H1 (cell line): ENCODE results near the gene ONECUT2. TPM values are rescaled to one million over a fixed set of nuclear protein-coding genes. Genes with fewer than 3 reads are reported as not detected.

ENCODE experiments used
- CTCF ChIA-PET: fragments of 300-600 bp; sonication (Branson Sonifier 250); formaldehyde crosslinking; loops from one replicate; lab custom pipeline; 2021; ENCODE audit not compliant: partially characterized antibody; lab: Charles Lee
- POLR2A ChIA-PET: fragments of 300-600 bp; sonication (Branson Sonifier 250); formaldehyde crosslinking; loops from one replicate; lab custom pipeline; 2021; ENCODE audit warnings: inconsistent platforms; ENCODE audit not compliant: partially characterized antibody; lab: Charles Lee
- DNase-seq, 2 experiments: peaks; one replicate each; pipeline versions ENCODE4 v3.0.0 to v3.0.0-alpha.2; 2010 to 2022; ENCODE audit warnings: low spot score in 2 of 2, low read depth in 1 of 2, mixed read lengths in 1 of 2
- FAIRE-seq: peaks from 2 replicates; lab custom pipeline; 2011; peaks lifted over from hg19 to GRCh38; lab: Jason Lieb, UNC
- H2AFZ ChIP-seq: 2 replicates; pipeline ENCODE4 v1.8.1; 2012; ENCODE audit warnings: low read length, inconsistent platforms
- H2AK5ac ChIP-seq: 2 replicates; pipeline ENCODE4 v1.6.1; 2013; ENCODE audit warnings: low read depth, low read length
- H2BK120ac ChIP-seq: replicated peaks from 2 replicates; pipeline ENCODE3; 2013; ENCODE audit warnings: low read depth, low read length, inconsistent platforms
- H2BK12ac ChIP-seq: 2 replicates; pipeline ENCODE4 v1.6.1; 2013; ENCODE audit warnings: low read depth, low read length
- H2BK15ac ChIP-seq: 2 replicates; pipeline ENCODE4 v1.6.1; 2013; ENCODE audit warnings: low read length
- H2BK20ac ChIP-seq: 2 replicates; pipeline ENCODE4 v1.6.1; 2013; ENCODE audit warnings: low read length
- H2BK5ac ChIP-seq: 2 replicates; pipeline ENCODE4 v1.6.1; 2013; ENCODE audit warnings: low read depth, low read length
- H3K14ac ChIP-seq: 2 replicates; pipeline ENCODE4 v1.6.1; 2013; ENCODE audit warnings: inconsistent platforms; ENCODE audit not compliant: insufficient read length
- H3K18ac ChIP-seq: 2 replicates; pipeline ENCODE4 v1.6.1; 2013; ENCODE audit warnings: low read length; ENCODE audit errors: extremely low read depth
- H3K23ac ChIP-seq: 2 replicates; pipeline ENCODE4 v1.6.1; 2013; ENCODE audit warnings: inconsistent platforms; ENCODE audit not compliant: insufficient read length
- H3K23me2 ChIP-seq: 2 replicates; pipeline ENCODE4 v1.6.1; 2013; ENCODE audit warnings: low read depth, low read length
- H3K27ac ChIP-seq: 2 replicates; pipeline ENCODE4 v1.6.1; 2011; ENCODE audit warnings: low read depth, low read length, inconsistent platforms
- H3K27me3 ChIP-seq, 4 experiments: replicated peaks in 1 of 4; 1 replicate in 1 of 4; 2 replicates in 3 of 4; pipeline versions ENCODE4 v1.6.1 to v1.8.1; 2011 to 2013; ENCODE audit warnings: low read length in 3 of 4, mild to moderate bottlenecking in 3 of 4, inconsistent platforms in 2 of 4, mixed read lengths in 2 of 4, moderate library complexity in 1 of 4; ENCODE audit not compliant: control insufficient read depth in 3 of 4, insufficient read depth in 3 of 4; ENCODE audit errors: extremely low read depth in 1 of 4
- H3K36me3 ChIP-seq, 4 experiments: 2 replicates each; pipeline versions ENCODE4 v1.6.1 to v1.8.1; 2011 to 2013; ENCODE audit warnings: mild to moderate bottlenecking in 4 of 4, low read length in 3 of 4, moderate library complexity in 2 of 4, control low read depth in 1 of 4, inconsistent platforms in 1 of 4; ENCODE audit not compliant: insufficient read depth in 4 of 4, control insufficient read depth in 2 of 4
- H3K4ac ChIP-seq: replicated peaks from 2 replicates; pipeline ENCODE3; 2013; ENCODE audit warnings: low read length, low read depth, mixed read lengths, inconsistent platforms; ENCODE audit not compliant: insufficient read length
- H3K4me1 ChIP-seq, 4 experiments: replicated peaks in 1 of 4; 1 replicate in 1 of 4; 2 replicates in 3 of 4; pipeline versions ENCODE4 v1.6.1 to v1.8.1; 2011 to 2013; ENCODE audit warnings: low read length in 3 of 4, inconsistent platforms in 2 of 4, mixed read lengths in 1 of 4; ENCODE audit not compliant: insufficient read depth in 4 of 4, control insufficient read depth in 3 of 4
- H3K4me2 ChIP-seq, 2 experiments: 2 replicates each; pipeline versions ENCODE4 v1.6.1 to v1.8.1; 2011 to 2013; ENCODE audit warnings: low read depth in 2 of 2, low read length in 2 of 2, control low read depth in 1 of 2, inconsistent platforms in 1 of 2, mild to moderate bottlenecking in 1 of 2; ENCODE audit not compliant: insufficient read depth in 1 of 2
- H3K4me3 ChIP-seq, 4 experiments: fragments of 200-600, 300-600 bp in 1 of 4; sonication (generic), shearing (Covaris generic), sonication (Bioruptor Twin) in 1 of 4; 2 replicates each; pipeline versions ENCODE4 v1.5.1 to v1.8.1; 2011 to 2016; ENCODE audit warnings: low read length in 4 of 4, low read depth in 3 of 4, control low read depth in 2 of 4, inconsistent platforms in 2 of 4, mild to moderate bottlenecking in 2 of 4, mixed read lengths in 1 of 4, moderate library complexity in 1 of 4; ENCODE audit not compliant: insufficient read depth in 2 of 4; ENCODE audit errors: extremely low read depth in 1 of 4
- H3K56ac ChIP-seq: replicated peaks from 2 replicates; pipeline ENCODE3; 2013; ENCODE audit warnings: low read depth, mild to moderate bottlenecking, mixed read lengths, low read length, inconsistent platforms; ENCODE audit not compliant: insufficient read length
- H3K79me1 ChIP-seq: 2 replicates; pipeline ENCODE4 v1.6.1; 2013; ENCODE audit warnings: low read depth, low read length, control low read depth
- H3K79me2 ChIP-seq, 2 experiments: 2 replicates each; pipeline versions ENCODE4 v1.6.1 to v1.8.1; 2012 to 2013; ENCODE audit warnings: low read length in 2 of 2, mild to moderate bottlenecking in 2 of 2, inconsistent platforms in 1 of 2; ENCODE audit not compliant: insufficient read depth in 2 of 2, control insufficient read depth in 1 of 2
- H3K9ac ChIP-seq, 4 experiments: replicated peaks in 1 of 4; 1 replicate in 1 of 4; 2 replicates in 3 of 4; pipeline versions ENCODE4 v1.6.1 to v1.8.1; 2011 to 2013; ENCODE audit warnings: low read depth in 3 of 4, low read length in 3 of 4, control low read depth in 2 of 4, mild to moderate bottlenecking in 2 of 4, moderate library complexity in 2 of 4, inconsistent platforms in 1 of 4; ENCODE audit errors: extremely low read depth in 1 of 4
- H3K9me3 ChIP-seq, 2 experiments: 2 replicates each; pipeline versions ENCODE4 v1.6.1 to v1.8.1; 2012 to 2013; ENCODE audit warnings: mild to moderate bottlenecking in 2 of 2, moderate library complexity in 2 of 2, control low read depth in 1 of 2, inconsistent platforms in 1 of 2, low read depth in 1 of 2, low read length in 1 of 2, mixed read lengths in 1 of 2; ENCODE audit not compliant: insufficient read depth in 2 of 2
- H4K20me1 ChIP-seq, 2 experiments: replicated peaks in 1 of 2; 2 replicates each; pipeline versions ENCODE3 to v1.8.1; 2011 to 2013; ENCODE audit warnings: inconsistent platforms in 2 of 2, low read length in 2 of 2, mild to moderate bottlenecking in 1 of 2; ENCODE audit not compliant: insufficient read depth in 2 of 2, control insufficient read depth in 1 of 2
- H4K5ac ChIP-seq: 2 replicates; pipeline ENCODE4 v1.6.1; 2013; ENCODE audit warnings: low read length, low read depth, mixed read lengths, inconsistent platforms; ENCODE audit not compliant: insufficient read length
- H4K8ac ChIP-seq: 2 replicates; pipeline ENCODE4 v1.8.0; 2013; ENCODE audit warnings: mild to moderate bottlenecking, moderate library complexity, low read length, inconsistent platforms; ENCODE audit not compliant: insufficient read depth; ENCODE audit errors: extremely low read depth
- H4K91ac ChIP-seq: replicated peaks from 2 replicates; pipeline ENCODE3; 2013; ENCODE audit warnings: low read length, mixed read lengths, inconsistent platforms; ENCODE audit not compliant: insufficient read length
- CBX8 ChIP-seq: fragments of 300-800, 300-1000 bp; sonication (generic); IDR thresholded peaks from 2 replicates; pipeline ENCODE4 v1.7.1; 2016; ENCODE audit warnings: low read depth, low read length, borderline replicate concordance
- EP300 ChIP-seq, 2 experiments: IDR thresholded peaks; 1 replicate in 1 of 2; 2 replicates in 1 of 2; pipeline ENCODE4 v1.6.1; 2011 to 2012; ENCODE audit warnings: low read depth in 2 of 2, low read length in 2 of 2, mild to moderate bottlenecking in 2 of 2, borderline replicate concordance in 1 of 2, inconsistent platforms in 1 of 2, moderate library complexity in 1 of 2
- EZH2 ChIP-seq: fragments of 200-600 bp; sonication (generic); IDR thresholded peaks from 2 replicates; pipeline ENCODE4 v1.7.1; 2012; ENCODE audit warnings: low read depth, mild to moderate bottlenecking, moderate library complexity, low read length, inconsistent platforms; ENCODE audit not compliant: severe bottlenecking
- SUZ12 ChIP-seq: fragments of 200-600 bp; sonication (generic); IDR thresholded peaks from 2 replicates; pipeline ENCODE4 v1.6.1; 2012; ENCODE audit warnings: mild to moderate bottlenecking, inconsistent platforms, low read length, moderate library complexity, mixed read lengths
- TCF12 ChIP-seq: IDR thresholded peaks from 2 replicates; pipeline ENCODE4 v1.6.1; 2011; ENCODE audit warnings: low read depth, mild to moderate bottlenecking, low read length
- WGBS, 2 experiments: shearing (Covaris generic) in 1 of 2; methylation state at CpG; one replicate each; pipeline versions ENCODE4 v1.1.6 to v1.1.7; 2013 to 2015; ENCODE audit warnings: low lambda C conversion rate in 2 of 2, mixed read lengths in 2 of 2, inconsistent platforms in 1 of 2, low coverage in 1 of 2, missing lambda C conversion rate in 1 of 2; ENCODE audit not compliant: insufficient replicate concordance in 2 of 2, insufficient coverage in 1 of 2, insufficient read length in 1 of 2; ENCODE audit errors: extremely low coverage in 1 of 2, missing lambda C conversion rate in 1 of 2; 5-methylcytosine and 5-hydroxymethylcytosine counted together
- polyA plus RNA-seq, 7 experiments: library from polyadenylated mRNA; depleted of rRNA in 3 of 7; stranded (reverse) in 5 of 7; unstranded in 2 of 7; fragments of >200 nt in 5 of 7; fragments of 200-250 nt in 2 of 7; gene quantifications; 1 replicate in 5 of 7; 2 replicates in 1 of 7; 4 replicates in 1 of 7; pipeline versions ENCODE4 v1.2.1 to v1.2.3, GENCODE V29; 2011 to 2013; ENCODE audit warnings: missing spikeins in 2 of 7, mixed read lengths in 2 of 7
- total RNA-seq: library from RNA; stranded (reverse); fragmentation: NEBNext Ultra II Directional; extraction: Animal tissue kit (Norgen Biotek cat#: 25700); gene quantifications from 2 replicates; pipeline ENCODE4 v1.2.1, GENCODE V29; 2021

Gene ONECUT2
- total and polyA plus RNA-seq, 2 of the 8 experiments (the other 6 are each of a cell fraction or from before 2014, with no cell fraction given) = 0.38 to 1.9 TPM

- Histone ChIP-seq H3K4me1 (peaks cover 11 to 67% (median 42%) of the 10 kb centered on the region in 4 experiments), H2BK5ac (no peak overlapping the region), H4K20me1 (peaks cover 14 to 35% of the 10 kb centered on the region in 2 experiments), H4K5ac (no peak overlapping the region), H2BK120ac (no peak overlapping the region), H3K4me2 (peak overlapping the region; percentile 79 to 93), H3K27ac (no peak overlapping the region), H2AK5ac (no peak overlapping the region), H3K23ac (no peak overlapping the region), H3K9ac (no peak overlapping the region), H3K27me3 (peaks cover 77 to 93% (median 88%) of the 10 kb centered on the region in 4 experiments), H3K4me3 (peak overlapping the region in 2 of 4 experiments; percentile 5 to 62; a peak in 3 of 8 replicates), H3K79me1 (no peaks in the 10 kb centered on the region; the same call in 1 of the 2 replicates), H3K36me3 (peaks cover 0 to 12% (median 0%) of the 10 kb centered on the region in 4 experiments; a peak in 1 of 8 replicates), H3K9me3 (no peaks in the 10 kb centered on the region), H2BK20ac (no peak overlapping the region), H2AFZ (no peak overlapping the region), H3K4ac (no peak overlapping the region), H3K56ac (no peak overlapping the region), H4K91ac (no peak overlapping the region), H4K8ac (no peak overlapping the region), H3K79me2 (no peaks in the 10 kb centered on the region), H3K18ac (peak overlapping the region; percentile 60), H3K14ac (no peak overlapping the region), H2BK12ac (0 out of 2 replicates have a peak overlapping the region, but pooled peaks have one; percentile 75), H3K23me2 (peaks cover 24% of the 10 kb centered on the region), H2BK15ac (no peak overlapping the region)
- 7% methylated on average over 11 of the region's 13 CpGs; no CpG with 5 or more reads in 1 of the 2 experiments for WGBS, 2 experiments
- TF ChIP-seq SUZ12 (0 out of 2 replicates have a peak, but pooled peaks have one; percentile 38), EZH2 (peak; percentile 62), EP300 (IDR thresholded peaks at IDR 0.05; ENCODE audit: borderline replicate concordance in 1 of 2, low read depth in 2 of 2, low read length in 2 of 2) (no peak), TCF12 (no peak), CBX8 (peak; percentile 89; the same call in 1 of the 2 replicates)
- DNase-seq = no peak
- POLR2A ChIA-PET = interaction anchor here (0.6 to 1.3 kb wide), 2 partner anchors 8 to 9 kb away, joined by 3 to 5 read pairs; no protein-coding TSS in a partner anchor
- FAIRE-seq = no peak
- CTCF ChIA-PET = interaction anchor here (0.7 to 2.6 kb wide), 10 partner anchors 10 to 652 kb away, joined by 3 to 6 read pairs (median 4); no protein-coding TSS in a partner anchor
Measured at GRCh38 chr18:57436965-57437333, 1.8 kb downstream of the ONECUT2 start.
